Endometrium (tissue), 2 donors: ENCODE data around the gene HGS.
"Not testable (repeated sequence)": the region's sequence is repeated elsewhere in the genome, so short reads cannot be mapped to it uniquely, and the experiment has no call there.

Source experiments
- FAIRE-seq: peaks from 2 replicates; lab custom pipeline; 2012; peaks lifted over from hg19 to GRCh38; lab: Jason Lieb, UNC
- donor health status: control.
- donor health status: control.

The HGS gene

GRCh38 chr17:81717049-81717765, 33.4 kb downstream of the HGS start:
- no peak for FAIRE-seq

- FAIRE-seq = no peak
These were observed 33.9 kb downstream of the HGS start for GRCh38 chr17:81717766-81718089.

- no peak for FAIRE-seq
These were observed 35.8 kb downstream of the HGS start for GRCh38 chr17:81719410-81720266.

- FAIRE-seq = no peak
These were observed 36.7 kb downstream of the HGS start for GRCh38 chr17:81720267-81721071.

- FAIRE-seq = no peak
These were observed 38.6 kb downstream of the HGS start for GRCh38 chr17:81722184-81723120.

- FAIRE-seq = no peak
These were observed 39.9 kb downstream of the HGS start for GRCh38 chr17:81723651-81724209.

GRCh38 chr17:81725439-81725838, 41.6 kb downstream of the HGS start:
- FAIRE-seq = no peak

GRCh38 chr17:81726004-81726403, 42.2 kb downstream of the HGS start:
- no peak for FAIRE-seq

- FAIRE-seq = no peak
These were observed 43.7 kb downstream of the HGS start for GRCh38 chr17:81727324-81728031.

- no peak for FAIRE-seq
These were observed 49.9 kb downstream of the HGS start for GRCh38 chr17:81733507-81734404.

GRCh38 chr17:81734405-81735263, 50.8 kb downstream of the HGS start:
- FAIRE-seq = no peak

- FAIRE-seq = no peak
These were observed 51.7 kb downstream of the HGS start for GRCh38 chr17:81735264-81736102.

- no peak for FAIRE-seq
These were observed 54.4 kb downstream of the HGS start for GRCh38 chr17:81737947-81738800.

- FAIRE-seq = no peak
These were observed 55.1 kb downstream of the HGS start for GRCh38 chr17:81738801-81739393.

GRCh38 chr17:81739593-81739992, 55.8 kb downstream of the HGS start:
- not testable (repeated sequence) for FAIRE-seq

- FAIRE-seq = no peak
These were observed 56.7 kb downstream of the HGS start for GRCh38 chr17:81740395-81740961.
